SK-N-SH (cell line): Measurements from ENCODE around the gene SLC12A9. TPM values are rescaled to one million over a fixed set of nuclear protein-coding genes. Genes with fewer than 3 reads are reported as not detected.

ENCODE experiments used
- CTCF ChIA-PET: fragments of 300-600, 350-600 bp; formaldehyde crosslinking; extraction: SDS; loops from one replicate; lab custom pipeline; 2021; lab: Yijun Ruan, JAX
- POLR2A ChIA-PET: fragments of 350-600 bp; sonication (Branson Sonifier 250); formaldehyde crosslinking; extraction: SDS; loops from one replicate; lab custom pipeline; 2020; ENCODE audit warnings: antibody characterized with exemption, inconsistent platforms; lab: Yijun Ruan, JAX
- DNase-seq: peaks from one replicate; pipeline ENCODE4 v3.0.0; 2012
- H2AFZ ChIP-seq: fragments of 200-600 bp; sonication (generic); 2 replicates; pipeline ENCODE4 v1.8.1; 2016; ENCODE audit warnings: antibody characterized with exemption, mild to moderate bottlenecking, low read depth
- H3F3A ChIP-seq: fragments of 200-600 bp; sonication (generic); replicated peaks from 2 replicates; pipeline ENCODE3; 2016; ENCODE audit warnings: antibody characterized with exemption, mild to moderate bottlenecking; ENCODE audit not compliant: insufficient read depth
- H3K27ac ChIP-seq, 2 experiments: fragments of 200-500 bp in 1 of 2; fragments of 200-600 bp in 1 of 2; sonication (Bioruptor generic) in 1 of 2; sonication (generic), shearing (Covaris generic) in 1 of 2; 2 replicates each; pipeline versions ENCODE4 v1.5.1 to v1.6.1; 2014 to 2016; ENCODE audit warnings: low read depth in 2 of 2, inconsistent platforms in 1 of 2, low read length in 1 of 2, mild to moderate bottlenecking in 1 of 2, mixed read lengths in 1 of 2
- H3K27me3 ChIP-seq: fragments of 200-600 bp; sonication (generic), shearing (Covaris generic); 2 replicates; pipeline ENCODE4 v1.6.1; 2016; ENCODE audit warnings: mixed run types; ENCODE audit not compliant: insufficient read depth
- H3K36me3 ChIP-seq, 2 experiments: fragments of 200-500 bp in 1 of 2; fragments of 200-600 bp in 1 of 2; sonication (Bioruptor generic) in 1 of 2; sonication (generic) in 1 of 2; replicated peaks in 1 of 2; 2 replicates each; pipeline versions ENCODE3 to v1.5.1; 2014 to 2016; ENCODE audit warnings: low read length in 1 of 2, mild to moderate bottlenecking in 1 of 2; ENCODE audit not compliant: insufficient read depth in 2 of 2, control insufficient read depth in 1 of 2
- H3K4me1 ChIP-seq, 2 experiments: fragments of 200-500 bp in 1 of 2; fragments of 200-600 bp in 1 of 2; sonication (Bioruptor generic) in 1 of 2; sonication (generic), shearing (Covaris generic) in 1 of 2; 2 replicates each; pipeline versions ENCODE4 v1.5.1 to v1.6.1; 2014 to 2016; ENCODE audit warnings: low read depth in 1 of 2, low read length in 1 of 2, mixed run types in 1 of 2; ENCODE audit not compliant: insufficient read depth in 2 of 2, control insufficient read depth in 1 of 2
- H3K4me2 ChIP-seq: fragments of 200-600 bp; sonication (generic), shearing (Covaris generic); 2 replicates; pipeline ENCODE4 v1.6.1; 2017; ENCODE audit warnings: mixed run types
- H3K4me3 ChIP-seq, 2 experiments: fragments of 200-500 bp in 1 of 2; fragments of 200-600 bp in 1 of 2; sonication (Bioruptor generic) in 1 of 2; sonication (generic), shearing (Covaris generic) in 1 of 2; 2 replicates each; pipeline versions ENCODE4 v1.5.1 to v1.8.1; 2014 to 2016; ENCODE audit warnings: low read depth in 2 of 2, inconsistent platforms in 1 of 2, low read length in 1 of 2, mild to moderate bottlenecking in 1 of 2, mixed read lengths in 1 of 2, moderate library complexity in 1 of 2
- H3K79me2 ChIP-seq: fragments of 200-600 bp; sonication (generic); 2 replicates; pipeline ENCODE4 v1.8.1; 2017; ENCODE audit warnings: mild to moderate bottlenecking; ENCODE audit not compliant: insufficient read depth
- H3K9ac ChIP-seq: fragments of 200-600 bp; sonication (generic); 2 replicates; pipeline ENCODE4 v1.6.1; 2017; ENCODE audit warnings: mixed run types
- H3K9me2 ChIP-seq: fragments of 200-600 bp; sonication (generic); 2 replicates; pipeline ENCODE4 v1.6.1; 2017; ENCODE audit warnings: mixed run types
- H3K9me3 ChIP-seq: fragments of 200-600 bp; sonication (generic); 2 replicates; pipeline ENCODE4 v1.6.1; 2017; ENCODE audit warnings: mixed run types, mild to moderate bottlenecking, moderate library complexity
- H4K20me1 ChIP-seq: fragments of 200-600 bp; sonication (generic); 2 replicates; pipeline ENCODE4 v1.6.1; 2017; ENCODE audit warnings: mild to moderate bottlenecking, mixed run types; ENCODE audit not compliant: insufficient read depth
- CHD2 ChIP-seq: fragments of 150-350 bp; IDR thresholded peaks from 2 replicates; pipeline ENCODE4 v1.6.1; 2018; ENCODE audit warnings: low read length; ENCODE audit not compliant: partially characterized antibody
- CTCF ChIP-seq: fragments of 200-600 bp; sonication (generic); IDR thresholded peaks from 2 replicates; pipeline ENCODE4 v1.6.1; 2017; ENCODE audit warnings: antibody characterized with exemption, mild to moderate bottlenecking, moderate library complexity
- ELF1 ChIP-seq: IDR thresholded peaks from 2 replicates; pipeline ENCODE4 v1.4.0; 2012
- EZH2phosphoT487 ChIP-seq: fragments of 200-600 bp; sonication (generic); IDR thresholded peaks from 2 replicates; pipeline ENCODE4 v1.6.1; 2017; ENCODE audit warnings: low read depth, mixed run types, mild to moderate bottlenecking, antibody characterized with exemption, moderate library complexity, borderline replicate concordance
- FOXJ3 ChIP-seq: sonication (generic); formaldehyde crosslinking; IDR thresholded peaks from 2 replicates; pipeline ENCODE4 v1.5.1; 2020; ENCODE audit warnings: mild to moderate bottlenecking, missing genetic modification reagents
- GATA2 ChIP-seq: sonication (generic); formaldehyde crosslinking; IDR thresholded peaks from 2 replicates; pipeline ENCODE4 v1.5.0; 2020; ENCODE audit warnings: mild to moderate bottlenecking, missing genetic modification reagents
- IRF3 ChIP-seq: fragments of 150-350 bp; IDR thresholded peaks from 2 replicates; pipeline ENCODE4 v1.6.1; 2016; ENCODE audit warnings: mild to moderate bottlenecking, low read depth, low read length
- JUND ChIP-seq: IDR thresholded peaks from 2 replicates; pipeline ENCODE4 v1.4.0; 2012
- MAX ChIP-seq: IDR thresholded peaks from 2 replicates; pipeline ENCODE4 v1.4.0; 2012; ENCODE audit warnings: low read depth
- MEF2A ChIP-seq: IDR thresholded peaks from 2 replicates; pipeline ENCODE4 v1.4.0; 2012; ENCODE audit warnings: low read depth, borderline replicate concordance
- NFIC ChIP-seq: IDR thresholded peaks from 2 replicates; pipeline ENCODE4 v1.4.0; 2012; ENCODE audit warnings: borderline replicate concordance
- NRF1 ChIP-seq: IDR thresholded peaks from 2 replicates; pipeline ENCODE4 v1.6.1; 2012; ENCODE audit warnings: low read depth, mild to moderate bottlenecking, low read length
- POLR2AphosphoS5 ChIP-seq: IDR thresholded peaks from 2 replicates; pipeline ENCODE4 v1.6.1; 2012; ENCODE audit warnings: low read depth, low read length
- RCOR1 ChIP-seq: fragments of 150-350 bp; IDR thresholded peaks from 2 replicates; pipeline ENCODE4 v1.6.1; 2017; ENCODE audit warnings: antibody characterized with exemption, low read length
- RXRA ChIP-seq: IDR thresholded peaks from 2 replicates; pipeline ENCODE4 v1.4.0; 2012; ENCODE audit warnings: low read depth, mild to moderate bottlenecking, borderline replicate concordance
- TAF1 ChIP-seq: IDR thresholded peaks from 2 replicates; pipeline ENCODE4 v1.6.1; 2012; ENCODE audit warnings: low read depth, mild to moderate bottlenecking, low read length, moderate library complexity, borderline replicate concordance
- TCF12 ChIP-seq: IDR thresholded peaks from 2 replicates; pipeline ENCODE4 v1.4.0; 2012
- TEAD4 ChIP-seq: IDR thresholded peaks from 2 replicates; pipeline ENCODE4 v1.4.0; 2012; ENCODE audit warnings: mild to moderate bottlenecking, borderline replicate concordance; ENCODE audit not compliant: insufficient read depth
- USF2 ChIP-seq: fragments of 150-350 bp; IDR thresholded peaks from 2 replicates; pipeline ENCODE4 v1.6.1; 2017; ENCODE audit warnings: antibody characterized with exemption, low read length, low read depth, borderline replicate concordance
- YY1 ChIP-seq: IDR thresholded peaks from 2 replicates; pipeline ENCODE4 v1.4.0; 2012; ENCODE audit warnings: low read depth, mild to moderate bottlenecking
- WGBS: methylation state at CpG from one replicate; pipeline ENCODE4 v1.1.6; 2017; ENCODE audit warnings: low lambda C conversion rate; 5-methylcytosine and 5-hydroxymethylcytosine counted together
- polyA plus RNA-seq, 3 experiments: library from polyadenylated mRNA; depleted of rRNA; stranded (reverse); fragments of >200 nt; gene quantifications; 2 replicates each; pipeline ENCODE4 v1.2.3, GENCODE V29; 2012

Gene SLC12A9
- polyA plus RNA-seq, 1 of the 3 experiments (the other 2 are of a cell fraction): 29.7 TPM

- Histone ChIP-seq H3K79me2 (no peaks in the 10 kb centered on the region), H3K27ac (no peak overlapping the region), H3K27me3 (no peaks in the 10 kb centered on the region), H3K9me2 (no peaks in the 10 kb centered on the region), H3K4me2 (no peak overlapping the region), H4K20me1 (no peaks in the 10 kb centered on the region), H3K9ac (no peak overlapping the region), H2AFZ (no peak overlapping the region), H3K4me3 (no peak overlapping the region), H3F3A (no peaks in the 10 kb centered on the region), H3K4me1 (no peaks in the 10 kb centered on the region), H3K36me3 (peaks cover 16 to 74% of the 10 kb centered on the region in 2 experiments), H3K9me3 (no peaks in the 10 kb centered on the region)
- CTCF ChIA-PET: interaction anchor here (5.2 to 11.8 kb wide), 2 partner anchors 11 to 15 kb away, joined by 38 to 84 read pairs; partner anchors contain the start of gene EPHB4
- WGBS: 96% methylated on average over 19 of the region's 19 CpGs
- POLR2A ChIA-PET: no interaction called here
- no peak for TF ChIP-seq RCOR1
- no peak for TF ChIP-seq POLR2AphosphoS5
- TF ChIP-seq NFIC: no peak
- TF ChIP-seq TEAD4: no peak
- TF ChIP-seq CHD2: no peak
- TF ChIP-seq IRF3: no peak
- no peak for TF ChIP-seq CTCF
- TF ChIP-seq ELF1: no peak
- TF ChIP-seq FOXJ3 (CRISPR knock-in tag): no peak
- TF ChIP-seq RXRA: no peak
- no peak for TF ChIP-seq EZH2phosphoT487
- no peak for TF ChIP-seq MAX
- no peak for TF ChIP-seq TAF1
- no peak for TF ChIP-seq USF2
- no peak for TF ChIP-seq YY1
- TF ChIP-seq GATA2: no peak
- TF ChIP-seq NRF1: no peak
- TF ChIP-seq TCF12: no peak
- no peak for TF ChIP-seq JUND
- no peak for TF ChIP-seq MEF2A
- no peak for DNase-seq
Measured at GRCh38 chr7:100817097-100817496, 35.4 kb upstream of the SLC12A9 start.
